GM23338 (cell line): ENCODE measurements around the gene RNFT2. TPM values are rescaled to one million over a fixed set of nuclear protein-coding genes. Genes with fewer than 3 reads are reported as not detected.

Source experiments
- ATAC-seq: fragments of 200-7000 bp; cut with Tn5 transposase; 3 replicates; pipeline ENCODE4 v1.9.1; 2020
- DNase-seq: peaks from one replicate; pipeline ENCODE4 v3.0.0-alpha.2; 2015; ENCODE audit warnings: low spot score
- H2AFZ ChIP-seq: fragments of 200-600 bp; sonication (generic); 2 replicates; pipeline ENCODE4 v1.8.0; 2016; ENCODE audit warnings: antibody characterized with exemption, mild to moderate bottlenecking, moderate library complexity
- H3F3A ChIP-seq: fragments of 200-600 bp; sonication (generic); replicated peaks from 2 replicates; pipeline ENCODE4 v1.8.0; 2017; ENCODE audit warnings: antibody characterized with exemption, mixed run types, low read depth
- H3K27ac ChIP-seq: fragments of 200-600 bp; sonication (generic); 2 replicates; pipeline ENCODE4 v1.6.1; 2016; ENCODE audit warnings: low read depth
- H3K27me3 ChIP-seq: fragments of 200-600 bp; sonication (generic); 2 replicates; pipeline ENCODE4 v1.8.0; 2016; ENCODE audit warnings: mild to moderate bottlenecking, mixed run types, moderate library complexity; ENCODE audit not compliant: insufficient read depth
- H3K36me3 ChIP-seq: fragments of 200-600 bp; sonication (generic); 2 replicates; pipeline ENCODE4 v1.8.0; 2016; ENCODE audit warnings: mild to moderate bottlenecking; ENCODE audit not compliant: insufficient read depth
- H3K4me1 ChIP-seq: fragments of 200-600 bp; sonication (generic); 2 replicates; pipeline ENCODE4 v1.8.0; 2016; ENCODE audit warnings: mild to moderate bottlenecking, moderate library complexity; ENCODE audit not compliant: insufficient read depth
- H3K4me2 ChIP-seq: fragments of 200-600 bp; sonication (generic); 2 replicates; pipeline ENCODE4 v1.7.1; 2017; ENCODE audit warnings: mixed run types
- H3K4me3 ChIP-seq: fragments of 200-600 bp; sonication (generic); 2 replicates; pipeline ENCODE4 v1.6.1; 2016; ENCODE audit warnings: mixed run types
- H3K79me2 ChIP-seq: fragments of 200-600 bp; sonication (generic); replicated peaks from 2 replicates; pipeline ENCODE4 v1.8.0; 2017; ENCODE audit warnings: mild to moderate bottlenecking; ENCODE audit not compliant: insufficient read depth
- H3K9me2 ChIP-seq: fragments of 200-600 bp; sonication (generic); 2 replicates; pipeline ENCODE4 v1.8.0; 2017; ENCODE audit not compliant: insufficient read depth
- H4K20me1 ChIP-seq: fragments of 200-600 bp; sonication (generic); replicated peaks from 2 replicates; pipeline ENCODE4 v1.8.0; 2017; ENCODE audit warnings: mild to moderate bottlenecking; ENCODE audit not compliant: insufficient read depth
- H3K27ac Mint-ChIP-seq: 2 replicates; pipeline ENCODE4 v1.8.0; 2020; ENCODE audit warnings: inconsistent platforms, mild to moderate bottlenecking, moderate library complexity, mixed read lengths
- H3K27me3 Mint-ChIP-seq: 3 replicates; pipeline ENCODE4 v1.8.0; 2022; ENCODE audit warnings: low read depth, mild to moderate bottlenecking, moderate library complexity, mixed read lengths, inconsistent platforms; ENCODE audit not compliant: insufficient read depth, poor library complexity
- H3K36me3 Mint-ChIP-seq: 3 replicates; pipeline ENCODE4 v1.8.0; 2021; ENCODE audit warnings: low read depth, mild to moderate bottlenecking, inconsistent platforms, moderate library complexity, mixed read lengths
- H3K4me1 Mint-ChIP-seq: 3 replicates; pipeline ENCODE4 v1.8.0; 2020; ENCODE audit warnings: mild to moderate bottlenecking, inconsistent platforms, mixed read lengths
- H3K4me3 Mint-ChIP-seq: 3 replicates; pipeline ENCODE4 v1.8.0; 2021; ENCODE audit warnings: moderate library complexity, mild to moderate bottlenecking, inconsistent platforms, mixed read lengths
- H3K9me3 Mint-ChIP-seq: 3 replicates; pipeline ENCODE4 v1.8.0; 2020; ENCODE audit warnings: moderate library complexity, mild to moderate bottlenecking, inconsistent platforms, mixed read lengths
- CREB1 ChIP-seq: fragments of 250-450 bp; sonication (Bioruptor Pico); IDR thresholded peaks from 2 replicates; pipeline ENCODE4 v1.5.0; 2020; ENCODE audit warnings: low read depth, mild to moderate bottlenecking, moderate library complexity
- EZH2phosphoT487 ChIP-seq: fragments of 200-600 bp; sonication (generic); IDR thresholded peaks from one replicate; pipeline ENCODE4 v1.8.1; 2018; ENCODE audit warnings: antibody characterized with exemption; ENCODE audit not compliant: unreplicated experiment
- POLR2AphosphoS5 ChIP-seq: IDR thresholded peaks from 2 replicates; pipeline ENCODE4 v1.6.1; 2016; ENCODE audit warnings: antibody characterized with exemption, low read depth
- STAT1 ChIP-seq: IDR thresholded peaks from one replicate; pipeline ENCODE4 v1.6.1; 2016; ENCODE audit warnings: antibody characterized with exemption; ENCODE audit not compliant: unreplicated experiment
- ZNF331 ChIP-seq: fragments of 250-450 bp; sonication (Bioruptor Pico); IDR thresholded peaks from 2 replicates; pipeline ENCODE4 v1.5.0; 2020; ENCODE audit warnings: low read depth, mild to moderate bottlenecking, moderate library complexity
- polyA plus RNA-seq: library from polyadenylated mRNA; unstranded; fragments of >200 nt; fragmentation: Nextera tagmentation; extraction: Ambion mirVana; gene quantifications from 2 replicates; pipeline ENCODE4 v1.2.1, GENCODE V29; 2016
- total RNA-seq: library from RNA; depleted of rRNA; stranded (reverse); fragments of >200 nt; shearing (Covaris generic); gene quantifications from 2 replicates; pipeline ENCODE4 v1.2.3, GENCODE V29; 2014
- TF ChIP-seq, protein P1 (sequence below): fragments of 250-450 bp; sonication (Bioruptor Pico); IDR thresholded peaks from 2 replicates; pipeline ENCODE4 v1.5.0; 2020; ENCODE audit warnings: mild to moderate bottlenecking, moderate library complexity
- TF ChIP-seq, protein P2 (sequence below): IDR thresholded peaks from one replicate; pipeline ENCODE4 v1.6.1; 2018; ENCODE audit warnings: antibody characterized with exemption; ENCODE audit not compliant: unreplicated experiment

RNFT2 gene
- total and polyA plus RNA-seq, 2 experiments from 2014 or later = 19.3 to 22.9 TPM

DNA sequence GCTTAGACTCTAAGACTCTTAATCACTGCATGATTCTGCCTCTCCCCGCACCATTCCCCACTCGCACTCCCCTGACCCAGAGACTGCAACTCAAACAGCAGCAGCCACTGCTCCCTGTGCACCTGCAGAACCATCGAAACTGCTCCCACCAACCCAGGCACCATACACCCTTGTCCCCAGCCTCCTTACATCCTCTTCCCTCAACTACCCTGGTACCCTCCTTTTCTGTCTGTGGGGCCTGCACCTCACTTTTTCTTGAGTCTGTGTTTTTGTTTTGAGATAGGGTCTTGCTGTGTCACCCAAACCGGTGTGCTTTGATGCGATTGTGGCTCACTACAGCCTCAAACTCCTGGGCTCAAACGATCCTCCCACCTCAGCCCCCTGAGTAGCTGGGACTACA lies 69.4 kb downstream of the RNFT2 start (continued):
- TF ChIP-seq, protein P1, sequence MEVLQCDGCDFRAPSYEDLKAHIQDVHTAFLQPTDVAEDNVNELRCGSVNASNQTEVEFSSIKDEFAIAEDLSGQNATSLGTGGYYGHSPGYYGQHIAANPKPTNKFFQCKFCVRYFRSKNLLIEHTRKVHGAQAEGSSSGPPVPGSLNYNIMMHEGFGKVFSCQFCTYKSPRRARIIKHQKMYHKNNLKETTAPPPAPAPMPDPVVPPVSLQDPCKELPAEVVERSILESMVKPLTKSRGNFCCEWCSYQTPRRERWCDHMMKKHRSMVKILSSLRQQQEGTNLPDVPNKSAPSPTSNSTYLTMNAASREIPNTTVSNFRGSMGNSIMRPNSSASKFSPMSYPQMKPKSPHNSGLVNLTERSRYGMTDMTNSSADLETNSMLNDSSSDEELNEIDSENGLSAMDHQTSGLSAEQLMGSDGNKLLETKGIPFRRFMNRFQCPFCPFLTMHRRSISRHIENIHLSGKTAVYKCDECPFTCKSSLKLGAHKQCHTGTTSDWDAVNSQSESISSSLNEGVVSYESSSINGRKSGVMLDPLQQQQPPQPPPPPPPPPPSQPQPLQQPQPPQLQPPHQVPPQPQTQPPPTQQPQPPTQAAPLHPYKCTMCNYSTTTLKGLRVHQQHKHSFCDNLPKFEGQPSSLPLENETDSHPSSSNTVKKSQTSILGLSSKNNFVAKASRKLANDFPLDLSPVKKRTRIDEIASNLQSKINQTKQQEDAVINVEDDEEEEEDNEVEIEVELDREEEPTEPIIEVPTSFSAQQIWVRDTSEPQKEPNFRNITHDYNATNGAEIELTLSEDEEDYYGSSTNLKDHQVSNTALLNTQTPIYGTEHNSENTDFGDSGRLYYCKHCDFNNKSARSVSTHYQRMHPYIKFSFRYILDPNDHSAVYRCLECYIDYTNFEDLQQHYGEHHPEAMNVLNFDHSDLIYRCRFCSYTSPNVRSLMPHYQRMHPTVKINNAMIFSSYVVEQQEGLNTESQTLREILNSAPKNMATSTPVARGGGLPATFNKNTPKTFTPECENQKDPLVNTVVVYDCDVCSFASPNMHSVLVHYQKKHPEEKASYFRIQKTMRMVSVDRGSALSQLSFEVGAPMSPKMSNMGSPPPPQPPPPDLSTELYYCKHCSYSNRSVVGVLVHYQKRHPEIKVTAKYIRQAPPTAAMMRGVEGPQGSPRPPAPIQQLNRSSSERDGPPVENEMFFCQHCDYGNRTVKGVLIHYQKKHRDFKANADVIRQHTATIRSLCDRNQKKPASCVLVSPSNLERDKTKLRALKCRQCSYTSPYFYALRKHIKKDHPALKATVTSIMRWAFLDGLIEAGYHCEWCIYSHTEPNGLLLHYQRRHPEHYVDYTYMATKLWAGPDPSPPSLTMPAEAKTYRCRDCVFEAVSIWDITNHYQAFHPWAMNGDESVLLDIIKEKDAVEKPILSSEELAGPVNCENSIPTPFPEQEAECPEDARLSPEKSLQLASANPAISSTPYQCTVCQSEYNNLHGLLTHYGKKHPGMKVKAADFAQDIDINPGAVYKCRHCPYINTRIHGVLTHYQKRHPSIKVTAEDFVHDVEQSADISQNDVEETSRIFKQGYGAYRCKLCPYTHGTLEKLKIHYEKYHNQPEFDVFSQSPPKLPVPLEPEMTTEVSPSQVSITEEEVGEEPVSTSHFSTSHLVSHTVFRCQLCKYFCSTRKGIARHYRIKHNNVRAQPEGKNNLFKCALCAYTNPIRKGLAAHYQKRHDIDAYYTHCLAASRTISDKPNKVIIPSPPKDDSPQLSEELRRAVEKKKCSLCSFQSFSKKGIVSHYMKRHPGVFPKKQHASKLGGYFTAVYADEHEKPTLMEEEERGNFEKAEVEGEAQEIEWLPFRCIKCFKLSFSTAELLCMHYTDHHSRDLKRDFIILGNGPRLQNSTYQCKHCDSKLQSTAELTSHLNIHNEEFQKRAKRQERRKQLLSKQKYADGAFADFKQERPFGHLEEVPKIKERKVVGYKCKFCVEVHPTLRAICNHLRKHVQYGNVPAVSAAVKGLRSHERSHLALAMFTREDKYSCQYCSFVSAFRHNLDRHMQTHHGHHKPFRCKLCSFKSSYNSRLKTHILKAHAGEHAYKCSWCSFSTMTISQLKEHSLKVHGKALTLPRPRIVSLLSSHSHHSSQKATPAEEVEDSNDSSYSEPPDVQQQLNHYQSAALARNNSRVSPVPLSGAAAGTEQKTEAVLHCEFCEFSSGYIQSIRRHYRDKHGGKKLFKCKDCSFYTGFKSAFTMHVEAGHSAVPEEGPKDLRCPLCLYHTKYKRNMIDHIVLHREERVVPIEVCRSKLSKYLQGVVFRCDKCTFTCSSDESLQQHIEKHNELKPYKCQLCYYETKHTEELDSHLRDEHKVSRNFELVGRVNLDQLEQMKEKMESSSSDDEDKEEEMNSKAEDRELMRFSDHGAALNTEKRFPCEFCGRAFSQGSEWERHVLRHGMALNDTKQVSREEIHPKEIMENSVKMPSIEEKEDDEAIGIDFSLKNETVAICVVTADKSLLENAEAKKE (CRISPR knock-in tag) = no peak

DNA sequence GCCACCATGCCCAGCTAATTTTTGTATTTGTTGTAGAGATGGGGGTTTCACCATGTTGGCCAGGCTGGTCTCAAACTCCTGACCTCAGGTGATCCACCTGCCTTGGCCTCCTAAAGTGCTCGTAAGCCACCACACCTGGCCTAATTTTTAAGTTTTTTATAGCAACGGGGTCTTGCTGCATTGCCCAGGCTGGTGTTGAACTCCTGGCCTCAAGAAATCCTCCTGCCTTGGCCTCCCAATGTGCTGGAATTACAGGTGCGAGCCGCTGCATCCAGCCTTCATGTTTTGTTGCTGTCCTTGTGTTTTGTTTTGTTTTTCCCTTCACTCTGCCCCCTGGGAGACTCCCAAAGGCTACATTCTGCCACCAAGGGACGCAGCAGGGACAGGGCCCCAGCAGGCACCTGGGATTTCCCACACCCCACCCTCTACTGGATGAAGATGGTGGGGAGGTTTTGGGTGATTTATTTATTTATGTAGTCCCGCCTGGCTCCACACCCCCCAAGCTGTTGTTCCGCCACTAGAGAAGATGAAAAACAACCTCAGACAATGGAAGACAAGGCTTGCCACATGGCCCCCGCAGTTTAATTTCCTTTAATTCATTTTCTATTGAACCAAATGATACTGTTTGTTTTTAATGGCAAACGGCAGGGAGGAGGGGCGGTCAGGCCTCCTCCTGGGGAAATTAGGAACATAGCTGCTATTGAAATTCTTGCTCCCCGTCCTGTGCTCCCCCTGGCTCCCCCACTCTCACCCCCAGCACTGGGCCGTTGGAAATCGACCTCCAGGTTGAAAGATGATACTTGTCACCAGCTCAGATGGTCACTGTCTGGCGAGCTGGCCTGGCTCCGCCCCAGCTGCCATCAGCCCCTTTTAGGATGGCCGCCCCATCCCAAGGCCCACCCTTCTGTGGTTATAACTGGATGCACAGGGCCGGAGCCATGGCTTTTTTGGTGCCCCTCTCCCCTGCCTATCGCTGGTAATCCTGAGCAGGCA lies 70.3 kb downstream of the RNFT2 start:
- Histone ChIP-seq H4K20me1 (no peaks in the 10 kb centered on the region; the same call in 1 of the 2 replicates), H3K4me3 (no peak overlapping the region), H3K27ac (no peak overlapping the region), H3F3A (no peaks in the 10 kb centered on the region), H3K4me2 (no peak overlapping the region), H3K36me3 (no peaks in the 10 kb centered on the region), H3K4me1 (no peaks in the 10 kb centered on the region), H3K9me2 (no peaks in the 10 kb centered on the region), H3K27me3 (no peaks in the 10 kb centered on the region), H2AFZ (no peak overlapping the region), H3K79me2 (no peaks in the 10 kb centered on the region)
- Mint-ChIP-seq H3K9me3 (no peaks in the 10 kb centered on the region), H3K27ac (no peak overlapping the region), H3K27me3 (peaks cover 4% of the 10 kb centered on the region), H3K36me3 (no peaks in the 10 kb centered on the region), H3K4me1 (no peaks in the 10 kb centered on the region; the same call in 2 of the 3 replicates), H3K4me3 (no peak overlapping the region)
- no peak for ATAC-seq
- no peak for DNase-seq
- no peak for TF ChIP-seq POLR2AphosphoS5
- TF ChIP-seq EZH2phosphoT487 = no peak
- TF ChIP-seq CREB1 (CRISPR knock-in tag) = no peak
- TF ChIP-seq STAT1 = no peak
- TF ChIP-seq, protein P2, sequence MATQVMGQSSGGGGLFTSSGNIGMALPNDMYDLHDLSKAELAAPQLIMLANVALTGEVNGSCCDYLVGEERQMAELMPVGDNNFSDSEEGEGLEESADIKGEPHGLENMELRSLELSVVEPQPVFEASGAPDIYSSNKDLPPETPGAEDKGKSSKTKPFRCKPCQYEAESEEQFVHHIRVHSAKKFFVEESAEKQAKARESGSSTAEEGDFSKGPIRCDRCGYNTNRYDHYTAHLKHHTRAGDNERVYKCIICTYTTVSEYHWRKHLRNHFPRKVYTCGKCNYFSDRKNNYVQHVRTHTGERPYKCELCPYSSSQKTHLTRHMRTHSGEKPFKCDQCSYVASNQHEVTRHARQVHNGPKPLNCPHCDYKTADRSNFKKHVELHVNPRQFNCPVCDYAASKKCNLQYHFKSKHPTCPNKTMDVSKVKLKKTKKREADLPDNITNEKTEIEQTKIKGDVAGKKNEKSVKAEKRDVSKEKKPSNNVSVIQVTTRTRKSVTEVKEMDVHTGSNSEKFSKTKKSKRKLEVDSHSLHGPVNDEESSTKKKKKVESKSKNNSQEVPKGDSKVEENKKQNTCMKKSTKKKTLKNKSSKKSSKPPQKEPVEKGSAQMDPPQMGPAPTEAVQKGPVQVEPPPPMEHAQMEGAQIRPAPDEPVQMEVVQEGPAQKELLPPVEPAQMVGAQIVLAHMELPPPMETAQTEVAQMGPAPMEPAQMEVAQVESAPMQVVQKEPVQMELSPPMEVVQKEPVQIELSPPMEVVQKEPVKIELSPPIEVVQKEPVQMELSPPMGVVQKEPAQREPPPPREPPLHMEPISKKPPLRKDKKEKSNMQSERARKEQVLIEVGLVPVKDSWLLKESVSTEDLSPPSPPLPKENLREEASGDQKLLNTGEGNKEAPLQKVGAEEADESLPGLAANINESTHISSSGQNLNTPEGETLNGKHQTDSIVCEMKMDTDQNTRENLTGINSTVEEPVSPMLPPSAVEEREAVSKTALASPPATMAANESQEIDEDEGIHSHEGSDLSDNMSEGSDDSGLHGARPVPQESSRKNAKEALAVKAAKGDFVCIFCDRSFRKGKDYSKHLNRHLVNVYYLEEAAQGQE = no peak
- TF ChIP-seq ZNF331 (CRISPR knock-in tag) = no peak
